ENCODE results near the gene YTHDF1.

The YTHDF1 gene

DNA sequence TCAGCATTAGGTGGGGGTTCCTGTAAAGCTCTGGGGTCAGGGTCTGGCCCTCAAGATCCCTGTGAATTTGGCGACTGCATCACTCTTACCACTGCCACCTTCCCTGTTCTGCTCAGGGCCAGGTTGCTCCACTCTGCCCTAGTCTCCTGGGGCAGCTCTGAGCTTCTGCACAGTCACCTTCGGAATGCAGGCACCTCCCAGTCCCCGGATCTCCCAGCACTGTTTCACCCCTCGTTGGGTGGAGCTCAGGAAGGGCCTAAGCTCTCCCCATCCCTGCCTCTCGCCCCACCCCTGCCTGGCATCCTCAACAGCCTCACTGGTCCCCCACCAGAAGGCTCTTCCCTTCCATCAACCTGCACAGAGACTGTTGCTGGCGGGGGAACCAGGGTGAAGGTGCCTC, 46.2 kb downstream of the YTHDF1 start:
- no peak for ATAC-seq
- TF ChIP-seq CSDC2 (CRISPR knock-in tag; IDR thresholded peaks at IDR 0.05) = no peak
- TF ChIP-seq PATZ1 (CRISPR knock-in tag; IDR thresholded peaks at IDR 0.05; ENCODE audit: borderline replicate concordance) = no peak
- TF ChIP-seq TOX (CRISPR knock-in tag; IDR thresholded peaks at IDR 0.05; ENCODE audit: borderline replicate concordance) = no peak
- TF ChIP-seq GLIS3 (CRISPR knock-in tag; IDR thresholded peaks at IDR 0.05) = no peak
- TF ChIP-seq ZNF565 (CRISPR knock-in tag; conservative IDR thresholded peaks at IDR 0.05; ENCODE audit: low read depth) = no peak
- TF ChIP-seq, protein P1, sequence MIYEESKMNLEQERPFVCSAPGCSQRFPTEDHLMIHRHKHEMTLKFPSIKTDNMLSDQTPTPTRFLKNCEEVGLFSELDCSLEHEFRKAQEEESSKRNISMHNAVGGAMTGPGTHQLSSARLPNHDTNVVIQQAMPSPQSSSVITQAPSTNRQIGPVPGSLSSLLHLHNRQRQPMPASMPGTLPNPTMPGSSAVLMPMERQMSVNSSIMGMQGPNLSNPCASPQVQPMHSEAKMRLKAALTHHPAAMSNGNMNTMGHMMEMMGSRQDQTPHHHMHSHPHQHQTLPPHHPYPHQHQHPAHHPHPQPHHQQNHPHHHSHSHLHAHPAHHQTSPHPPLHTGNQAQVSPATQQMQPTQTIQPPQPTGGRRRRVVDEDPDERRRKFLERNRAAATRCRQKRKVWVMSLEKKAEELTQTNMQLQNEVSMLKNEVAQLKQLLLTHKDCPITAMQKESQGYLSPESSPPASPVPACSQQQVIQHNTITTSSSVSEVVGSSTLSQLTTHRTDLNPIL (CRISPR knock-in tag; IDR thresholded peaks at IDR 0.05; ENCODE audit: low read depth) = no peak
- TF ChIP-seq, protein P2, sequence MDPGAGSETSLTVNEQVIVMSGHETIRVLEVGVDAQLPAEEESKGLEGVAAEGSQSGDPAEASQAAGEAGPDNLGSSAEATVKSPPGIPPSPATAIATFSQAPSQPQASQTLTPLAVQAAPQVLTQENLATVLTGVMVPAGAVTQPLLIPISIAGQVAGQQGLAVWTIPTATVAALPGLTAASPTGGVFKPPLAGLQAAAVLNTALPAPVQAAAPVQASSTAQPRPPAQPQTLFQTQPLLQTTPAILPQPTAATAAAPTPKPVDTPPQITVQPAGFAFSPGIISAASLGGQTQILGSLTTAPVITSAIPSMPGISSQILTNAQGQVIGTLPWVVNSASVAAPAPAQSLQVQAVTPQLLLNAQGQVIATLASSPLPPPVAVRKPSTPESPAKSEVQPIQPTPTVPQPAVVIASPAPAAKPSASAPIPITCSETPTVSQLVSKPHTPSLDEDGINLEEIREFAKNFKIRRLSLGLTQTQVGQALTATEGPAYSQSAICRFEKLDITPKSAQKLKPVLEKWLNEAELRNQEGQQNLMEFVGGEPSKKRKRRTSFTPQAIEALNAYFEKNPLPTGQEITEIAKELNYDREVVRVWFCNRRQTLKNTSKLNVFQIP (CRISPR knock-in tag; IDR thresholded peaks at IDR 0.05; ENCODE audit: borderline replicate concordance, low read depth) = no peak
- TF ChIP-seq ZFP30 (CRISPR knock-in tag; IDR thresholded peaks at IDR 0.05) = no peak
- no peak for TF ChIP-seq ZNF8 (CRISPR knock-in tag; IDR thresholded peaks at IDR 0.05)
- no peak for TF ChIP-seq ZC3H10 (CRISPR knock-in tag; IDR thresholded peaks at IDR 0.05)
- TF ChIP-seq ZFP3 (CRISPR knock-in tag; IDR thresholded peaks at IDR 0.05) = no peak
- no peak for TF ChIP-seq TCF4 (CRISPR knock-in tag; IDR thresholded peaks at IDR 0.05; ENCODE audit: borderline replicate concordance)
- TF ChIP-seq SNAI2 (CRISPR knock-in tag; IDR thresholded peaks at IDR 0.05) = no peak
- no peak for TF ChIP-seq CSRNP3 (CRISPR knock-in tag; IDR thresholded peaks at IDR 0.05)
- no peak for TF ChIP-seq OSR1 (CRISPR knock-in tag; IDR thresholded peaks at IDR 0.05)
- TF ChIP-seq PPARA (CRISPR knock-in tag; IDR thresholded peaks at IDR 0.05; ENCODE audit: borderline replicate concordance) = no peak
- no peak for TF ChIP-seq RARB (CRISPR knock-in tag; IDR thresholded peaks at IDR 0.05)

DNA sequence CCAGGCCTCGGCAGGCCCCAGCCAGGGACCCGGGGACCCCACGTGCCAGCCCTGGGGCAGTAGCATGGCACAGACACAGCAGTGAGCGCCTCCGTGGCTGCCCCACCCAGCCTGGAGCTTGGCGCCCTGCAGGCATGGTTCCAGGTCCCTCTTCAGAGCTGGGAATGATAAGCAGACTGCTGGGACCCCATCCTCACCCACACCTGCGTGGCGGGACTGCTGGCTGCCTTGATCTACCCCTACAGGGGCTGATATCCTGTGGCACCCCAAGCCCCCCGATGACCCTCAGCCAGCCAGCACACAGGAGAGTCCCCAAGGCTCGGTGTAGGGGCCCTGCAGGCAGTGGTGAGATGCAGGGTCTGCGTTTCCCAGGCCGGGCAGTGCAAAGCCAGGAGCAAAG, 47.1 kb downstream of the YTHDF1 start:
- TF ChIP-seq, protein P1 (CRISPR knock-in tag; IDR thresholded peaks at IDR 0.05; ENCODE audit: low read depth) = no peak
- TF ChIP-seq ESRRG (CRISPR knock-in tag; IDR thresholded peaks at IDR 0.05) (no peak), CSRNP3 (CRISPR knock-in tag; IDR thresholded peaks at IDR 0.05) (no peak), TCF4 (CRISPR knock-in tag; IDR thresholded peaks at IDR 0.05; ENCODE audit: borderline replicate concordance) (no peak), ZNF70 (CRISPR knock-in tag; IDR thresholded peaks at IDR 0.05) (no peak), PATZ1 (CRISPR knock-in tag; IDR thresholded peaks at IDR 0.05; ENCODE audit: borderline replicate concordance) (no peak), ARNTL (CRISPR knock-in tag; IDR thresholded peaks at IDR 0.05; ENCODE audit: borderline replicate concordance, low read depth) (no peak)
- TF ChIP-seq, protein P2 (CRISPR knock-in tag; IDR thresholded peaks at IDR 0.05; ENCODE audit: borderline replicate concordance, low read depth) = no peak
- no peak for ATAC-seq
